ENCODE results near the gene ACSM2A.
"Not testable (repeated sequence)": the region's sequence is repeated elsewhere in the genome, so short reads cannot be mapped to it uniquely, and the experiment has no call there.

Gene ACSM2A

GRCh38 chr16:20451364-20451763 is at the start of gene ACSM2A:
ACSM2A (plus strand) TSS chr16:20451521; CDS start chr16:20460115, 8,594 bp downstream.
- DNase-seq (ENCODE audit: low spot score) = not testable (repeated sequence)

DNA sequence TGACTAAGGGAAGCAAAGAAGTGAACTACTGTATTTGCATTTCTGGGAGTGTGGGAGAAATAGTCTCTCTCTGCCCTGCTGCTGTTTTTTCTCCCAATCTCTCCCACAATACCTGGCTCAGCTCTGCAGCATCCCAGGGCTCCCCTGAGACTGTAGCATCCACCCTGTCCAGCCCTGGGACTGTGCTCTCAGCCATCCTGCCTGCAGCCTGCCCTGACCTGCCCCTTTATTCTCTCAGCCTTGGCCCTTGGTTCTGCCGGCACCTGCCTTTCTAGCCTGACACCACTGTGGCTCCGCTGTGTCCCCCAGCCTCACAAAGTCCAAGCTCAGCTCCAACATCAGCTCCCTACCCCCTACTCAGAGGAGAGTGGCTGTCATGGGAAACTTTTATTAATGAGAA is 48.7 kb upstream of the ACSM2A start:
- DNase-seq (ENCODE audit: low spot score) = no peak

- DNase-seq (ENCODE audit: low spot score) = no peak
These were observed 46.7 kb upstream of the ACSM2A start, which contains the start of gene PDILT for GRCh38 chr16:20404637-20405036. PDILT (minus strand) TSS chr16:20404737; CDS start chr16:20399300, 5,437 bp downstream.

GRCh38 chr16:20409398-20410120 is 41.8 kb upstream of the ACSM2A start, which contains the start of gene ACSM5:
ACSM5 (plus strand) TSS chr16:20409534; CDS start chr16:20411485, 1,951 bp downstream.
- DNase-seq (ENCODE audit: low spot score) = no peak

GRCh38 chr16:20410121-20410723 is 41.1 kb upstream of the ACSM2A start:
- DNase-seq (ENCODE audit: low spot score) = no peak

DNA sequence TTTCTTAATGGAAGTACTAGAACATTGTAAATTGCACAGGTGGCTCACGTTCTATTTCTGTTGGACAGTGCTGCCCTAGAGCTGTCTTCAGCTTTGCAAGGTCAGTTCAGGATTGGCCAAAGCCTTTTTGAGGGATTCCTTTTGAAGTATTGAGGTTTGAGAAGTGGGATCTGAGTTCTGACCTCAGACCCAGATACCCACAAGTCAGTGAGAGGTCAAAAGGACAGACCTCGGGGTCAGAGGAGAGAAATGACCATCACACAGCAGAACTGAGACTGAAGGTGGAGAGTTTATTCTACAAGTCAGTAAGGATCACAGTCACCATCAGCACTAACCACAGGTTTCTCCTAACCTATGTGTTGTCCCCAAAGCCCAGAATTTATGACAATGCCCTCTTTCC is 40.3 kb upstream of the ACSM2A start:
- DNase-seq (ENCODE audit: low spot score) = no peak

DNA sequence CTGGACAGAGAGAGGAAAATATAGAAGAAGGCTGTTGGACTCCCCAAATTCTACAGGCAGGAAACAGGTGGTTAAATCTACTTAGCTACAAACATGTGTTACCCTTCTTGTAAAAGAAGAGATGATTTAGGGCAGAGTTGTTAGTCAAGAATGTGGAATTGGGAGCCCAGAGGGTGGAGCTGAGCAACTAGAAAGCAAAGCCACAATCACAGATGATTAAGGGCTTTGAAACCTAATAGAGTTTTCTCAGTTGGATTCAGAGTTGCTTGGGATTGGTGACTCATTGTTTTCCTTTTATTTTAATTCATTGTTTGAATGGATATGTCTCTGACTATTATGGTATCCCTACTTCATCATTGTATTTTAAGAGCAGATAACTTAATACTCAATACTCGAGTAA is 35.8 kb upstream of the ACSM2A start:
- no peak for DNase-seq (ENCODE audit: low spot score)

DNA sequence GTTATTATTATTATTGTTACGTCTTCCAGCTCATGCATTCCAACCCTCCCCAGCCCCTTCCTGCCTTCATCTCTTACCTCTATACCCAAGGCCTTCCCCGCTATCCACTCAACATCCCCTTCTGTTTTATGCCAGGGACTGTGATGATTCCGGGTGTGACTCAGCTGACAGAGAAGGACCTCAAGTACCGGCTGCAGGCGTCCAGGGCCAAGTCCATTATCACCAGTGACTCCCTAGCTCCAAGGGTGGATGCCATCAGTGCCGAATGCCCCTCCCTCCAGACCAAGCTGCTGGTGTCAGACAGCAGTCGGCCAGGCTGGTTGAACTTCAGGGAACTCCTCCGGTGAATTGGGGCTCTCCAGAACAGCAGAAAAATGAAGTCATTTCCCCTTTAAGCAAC is 32.2 kb upstream of the ACSM2A start:
- not testable (repeated sequence) for DNase-seq (ENCODE audit: low spot score)

GRCh38 chr16:20421748-20422147 is 29.6 kb upstream of the ACSM2A start:
- DNase-seq (ENCODE audit: low spot score) = not testable (repeated sequence)

DNA sequence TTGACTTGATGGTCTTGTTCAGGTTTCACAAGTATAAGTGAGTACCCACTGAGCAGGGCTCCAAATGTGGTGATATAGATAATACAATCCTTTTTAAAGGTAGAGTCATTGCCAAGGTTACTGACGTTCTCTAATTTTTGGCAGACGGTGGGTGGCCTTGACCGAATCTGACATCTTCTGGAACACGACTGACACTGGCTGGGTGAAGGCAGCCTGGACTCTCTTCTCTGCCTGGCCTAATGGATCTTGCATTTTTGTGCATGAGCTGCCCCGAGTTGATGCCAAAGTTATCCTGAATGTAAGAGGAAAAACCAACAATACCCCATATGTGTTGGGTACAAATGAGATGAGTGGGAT is 27.6 kb upstream of the ACSM2A start:
- not testable (repeated sequence) for DNase-seq (ENCODE audit: low spot score)

DNA sequence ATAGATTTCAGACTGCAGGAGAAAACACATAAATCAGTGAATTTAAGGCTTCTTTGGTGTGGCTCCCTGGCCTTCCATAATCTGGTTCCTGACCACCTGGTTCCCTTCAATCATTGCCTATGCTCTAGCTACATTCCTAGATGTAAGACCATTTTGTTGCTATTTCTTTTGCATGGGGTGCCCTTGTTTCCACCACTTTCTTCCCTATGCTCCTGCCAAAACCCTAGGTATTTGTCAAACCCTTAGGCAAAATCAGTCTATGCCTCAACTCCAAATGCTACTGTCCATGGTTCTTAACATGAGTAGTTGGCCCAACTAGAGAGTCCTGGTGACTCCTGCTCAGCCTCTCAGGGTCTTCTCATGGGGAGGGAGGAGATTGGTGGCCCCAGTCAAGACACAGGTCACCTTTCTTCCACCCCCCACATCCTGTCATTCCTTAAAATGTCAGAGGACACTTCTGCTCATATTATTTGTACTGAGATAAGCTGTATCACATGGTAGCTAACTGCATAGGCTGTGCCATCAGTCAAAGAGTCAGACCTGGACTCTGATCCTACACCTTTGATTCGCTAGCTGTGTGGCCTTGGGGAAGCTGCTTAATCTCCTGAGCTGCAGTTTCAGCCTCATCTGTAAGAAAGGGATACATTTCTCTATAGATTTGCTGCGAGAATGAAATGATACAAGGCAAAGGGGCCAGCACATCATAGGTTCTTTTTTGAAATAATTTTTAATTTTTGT is 27.0 kb upstream of the ACSM2A start:
- DNase-seq (ENCODE audit: low spot score) = no peak

DNA sequence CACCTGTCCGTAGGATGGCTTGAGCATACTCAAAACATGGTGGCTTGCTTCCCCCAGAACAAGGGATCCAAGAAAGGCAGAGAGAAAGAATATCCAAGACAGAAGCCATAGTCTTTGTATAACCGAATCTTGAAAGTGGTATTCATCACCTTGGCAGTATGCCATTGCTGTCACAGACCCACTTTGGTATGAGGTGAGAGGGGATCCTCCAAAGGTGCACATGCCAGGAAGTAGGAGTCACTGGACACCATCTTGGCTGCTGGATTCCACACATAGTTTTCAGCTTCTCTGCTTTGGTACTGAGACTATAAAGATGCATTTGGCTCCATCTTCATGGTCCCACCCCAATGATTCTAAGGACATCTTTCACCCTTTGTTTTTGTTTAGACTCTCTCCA is 23.9 kb upstream of the ACSM2A start:
- not testable (repeated sequence) for DNase-seq (ENCODE audit: low spot score)

GRCh38 chr16:20429499-20429898 is 21.8 kb upstream of the ACSM2A start:
- DNase-seq (ENCODE audit: low spot score) = not testable (repeated sequence)

GRCh38 chr16:20430480-20430879 is 20.8 kb upstream of the ACSM2A start:
- not testable (repeated sequence) for DNase-seq (ENCODE audit: low spot score)

- no peak for DNase-seq (ENCODE audit: low spot score)
These were observed 20.4 kb upstream of the ACSM2A start for GRCh38 chr16:20430948-20431347.

DNA sequence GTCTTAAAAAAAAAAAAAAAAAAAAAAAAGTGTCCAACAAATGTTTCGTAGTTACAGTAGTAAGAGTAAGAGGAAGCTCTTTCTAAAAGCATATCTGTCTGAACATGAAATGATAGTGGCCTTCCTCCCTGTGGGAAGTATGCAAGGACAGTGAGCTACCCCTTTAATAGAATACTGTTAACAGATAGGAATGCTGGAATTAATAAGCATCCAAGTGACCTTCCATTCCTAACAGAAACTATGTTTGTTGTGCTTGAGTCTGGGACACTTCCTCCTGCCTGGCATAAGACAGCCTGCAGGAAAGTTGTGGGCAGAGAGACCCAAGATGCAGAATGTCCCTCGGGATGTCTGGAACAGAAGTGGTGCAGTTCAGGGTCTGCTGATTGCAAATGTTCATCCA is 12.4 kb upstream of the ACSM2A start:
- not testable (repeated sequence) for DNase-seq (ENCODE audit: low spot score)

- not testable (repeated sequence) for DNase-seq (ENCODE audit: low spot score)
These were observed 11.5 kb upstream of the ACSM2A start for GRCh38 chr16:20439820-20440231.

DNA sequence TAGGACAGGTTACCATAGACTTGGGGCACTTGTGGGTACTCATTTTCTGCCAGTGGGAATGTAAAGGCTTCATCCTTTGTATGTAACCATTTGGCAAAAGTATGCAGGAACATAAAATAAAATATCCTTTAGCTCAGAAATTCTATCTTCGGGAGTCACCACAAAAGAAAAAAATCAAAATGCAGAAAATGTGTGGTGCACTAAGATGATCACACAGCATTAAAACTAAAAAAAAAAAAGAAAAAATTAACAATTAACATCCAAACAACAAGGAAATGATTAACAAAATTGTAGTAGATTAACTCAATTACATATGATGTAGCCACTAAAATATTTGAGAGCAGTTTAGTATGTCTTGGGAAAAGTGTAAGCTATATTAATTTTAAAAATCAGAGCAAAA is 10.6 kb upstream of the ACSM2A start:
- DNase-seq (ENCODE audit: low spot score) = not testable (repeated sequence)

- DNase-seq (ENCODE audit: low spot score) = no peak
These were observed 10.1 kb upstream of the ACSM2A start for GRCh38 chr16:20441191-20441590.

- not testable (repeated sequence) for DNase-seq (ENCODE audit: low spot score)
These were observed 9.5 kb upstream of the ACSM2A start for GRCh38 chr16:20441859-20442258.

DNA sequence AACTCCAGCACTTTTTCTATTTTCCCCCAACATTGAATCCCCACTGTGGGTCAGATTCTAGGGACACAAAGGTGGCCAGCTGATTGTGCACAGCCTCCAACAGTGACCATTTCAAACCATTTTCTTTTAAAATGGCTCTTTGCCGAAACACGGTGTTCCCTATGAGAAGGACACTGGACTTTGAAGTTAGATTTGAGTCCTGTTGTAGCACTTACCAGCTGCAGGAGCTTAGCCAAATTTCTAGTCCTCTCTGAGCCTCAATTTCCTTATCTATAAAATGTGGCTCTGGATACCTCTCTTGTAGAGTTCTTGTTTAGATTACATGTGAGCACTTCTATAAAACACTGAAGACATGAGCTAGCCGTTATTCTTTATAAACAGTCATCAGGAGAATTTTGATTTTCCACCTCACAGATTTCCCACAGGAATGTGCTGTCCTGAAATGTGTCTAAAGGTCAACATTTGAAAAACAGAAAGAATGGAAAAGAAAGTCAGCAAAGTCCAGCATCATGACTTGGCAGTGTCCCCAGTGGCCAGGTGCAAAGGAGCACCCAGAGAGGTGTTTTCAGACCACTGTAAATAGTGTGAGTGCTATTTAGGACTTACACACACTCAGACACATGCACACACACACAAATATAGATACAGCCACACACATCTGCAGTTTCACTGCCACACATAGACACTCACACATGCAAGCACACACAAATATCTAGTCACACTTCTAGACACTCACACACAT is 4.5 kb upstream of the ACSM2A start:
- DNase-seq (ENCODE audit: low spot score) = not testable (repeated sequence)

DNA sequence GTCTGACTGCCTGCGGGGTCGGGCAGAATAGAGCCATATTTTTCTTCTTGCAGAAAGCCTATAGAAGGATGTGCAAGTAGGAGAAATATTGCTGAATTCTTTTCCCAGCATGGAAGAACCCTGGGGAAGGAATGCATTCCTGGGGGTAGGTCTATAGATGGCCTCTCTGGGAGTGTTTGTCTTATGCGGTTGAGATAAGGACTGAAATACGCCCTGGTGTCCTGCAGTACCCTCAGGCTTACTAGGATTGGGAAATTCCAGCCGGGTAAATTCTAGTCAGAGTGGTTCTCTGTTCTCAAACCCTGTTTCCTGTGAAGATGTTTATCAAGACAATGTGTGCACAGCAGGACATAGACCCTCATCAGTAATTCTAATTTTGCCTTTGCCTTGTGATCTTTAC is 2.3 kb downstream of the ACSM2A start:
- not testable (repeated sequence) for DNase-seq (ENCODE audit: low spot score)

All from hematopoietic multipotent progenitor cell treated with erythropoietin and hydrocortisone succinate and interleukin-3 and kit ligand, for 15 days (in vitro differentiated cells).